ENCODE results near the gene TRIM73.
"Not testable (repeated sequence)": the region's sequence is repeated elsewhere in the genome, so short reads cannot be mapped to it uniquely, and the experiment has no call there.

The TRIM73 gene

GRCh38 chr7:75415428-75415817 lies 20.0 kb downstream of the TRIM73 start:
- DNase-seq (ENCODE audit: low read depth, low spot score) = not testable (repeated sequence)

DNA sequence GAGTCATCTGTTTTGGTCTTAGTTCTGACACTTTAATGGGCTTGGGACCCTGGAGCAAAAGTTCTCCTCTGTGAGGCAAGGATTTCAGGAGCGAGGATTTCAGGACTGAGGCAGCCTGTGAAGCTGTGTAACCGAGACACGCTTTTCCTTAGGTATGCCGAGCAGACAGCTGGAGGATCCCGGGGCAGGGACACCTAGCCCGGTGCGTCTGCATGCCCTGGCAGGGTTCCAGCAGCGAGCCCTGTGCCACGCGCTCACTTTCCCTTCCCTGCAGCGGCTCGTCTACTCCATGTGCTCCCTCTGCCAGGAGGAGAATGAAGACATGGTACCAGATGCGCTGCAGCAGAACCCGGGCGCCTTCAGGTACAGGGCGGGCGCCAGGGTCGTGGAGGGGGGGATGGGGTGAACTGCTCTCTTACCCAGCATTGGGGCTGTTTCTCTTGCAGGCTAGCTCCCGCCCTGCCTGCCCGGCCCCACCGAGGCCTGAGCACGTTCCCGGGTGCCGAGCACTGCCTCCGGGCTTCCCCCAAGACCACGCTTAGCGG lies 20.5 kb downstream of the TRIM73 start:
- not testable (repeated sequence) for DNase-seq (ENCODE audit: low read depth, low spot score)

DNA sequence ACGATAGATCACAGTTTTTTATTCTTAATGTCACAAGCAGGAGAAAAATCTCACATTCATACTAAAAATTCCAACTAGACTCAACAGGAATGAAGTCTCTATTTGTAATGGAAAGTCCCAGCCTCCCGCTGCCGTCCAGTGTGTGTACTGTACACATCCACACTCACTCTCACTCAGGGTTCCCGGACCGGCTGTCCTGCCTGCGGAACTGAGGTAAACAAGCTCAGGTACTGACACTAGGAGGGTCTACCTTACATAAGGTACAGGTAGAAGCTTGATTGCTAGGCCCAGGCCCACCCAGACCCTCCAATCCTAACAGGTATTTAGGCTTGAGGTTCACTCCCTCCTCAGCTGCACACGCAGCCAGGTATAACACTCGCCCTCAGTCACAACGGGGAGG lies 21.4 kb downstream of the TRIM73 start:
- DNase-seq (ENCODE audit: low read depth, low spot score) = not testable (repeated sequence)

GRCh38 chr7:75418292-75418858 lies 22.9 kb downstream of the TRIM73 start:
- not testable (repeated sequence) for DNase-seq (ENCODE audit: low read depth, low spot score)

- not testable (repeated sequence) for DNase-seq (ENCODE audit: low read depth, low spot score)
Observed at GRCh38 chr7:75419210-75419609, 23.8 kb downstream of the TRIM73 start.

- not testable (repeated sequence) for DNase-seq (ENCODE audit: low read depth, low spot score)
Observed at GRCh38 chr7:75419693-75420092, 24.3 kb downstream of the TRIM73 start.

DNA sequence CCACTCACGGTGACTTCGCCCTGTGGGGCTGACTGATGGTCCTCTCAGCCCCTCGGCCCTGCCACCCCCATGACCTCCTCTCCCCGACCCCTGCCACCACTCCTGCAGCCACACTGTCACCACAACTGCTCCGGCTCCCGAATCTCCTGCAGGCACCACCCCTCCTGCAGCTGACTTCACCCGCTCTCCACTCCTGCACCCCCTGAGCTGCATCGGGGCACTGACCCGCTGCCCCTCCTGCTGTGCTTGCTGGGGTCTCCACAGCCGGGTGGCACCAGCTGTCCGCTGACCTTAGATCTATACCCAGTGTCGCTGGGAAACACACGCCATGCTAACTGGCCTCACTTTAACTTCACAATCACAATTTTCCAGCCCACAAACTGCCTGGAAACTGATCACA lies 24.7 kb downstream of the TRIM73 start:
- not testable (repeated sequence) for DNase-seq (ENCODE audit: low read depth, low spot score)

DNA sequence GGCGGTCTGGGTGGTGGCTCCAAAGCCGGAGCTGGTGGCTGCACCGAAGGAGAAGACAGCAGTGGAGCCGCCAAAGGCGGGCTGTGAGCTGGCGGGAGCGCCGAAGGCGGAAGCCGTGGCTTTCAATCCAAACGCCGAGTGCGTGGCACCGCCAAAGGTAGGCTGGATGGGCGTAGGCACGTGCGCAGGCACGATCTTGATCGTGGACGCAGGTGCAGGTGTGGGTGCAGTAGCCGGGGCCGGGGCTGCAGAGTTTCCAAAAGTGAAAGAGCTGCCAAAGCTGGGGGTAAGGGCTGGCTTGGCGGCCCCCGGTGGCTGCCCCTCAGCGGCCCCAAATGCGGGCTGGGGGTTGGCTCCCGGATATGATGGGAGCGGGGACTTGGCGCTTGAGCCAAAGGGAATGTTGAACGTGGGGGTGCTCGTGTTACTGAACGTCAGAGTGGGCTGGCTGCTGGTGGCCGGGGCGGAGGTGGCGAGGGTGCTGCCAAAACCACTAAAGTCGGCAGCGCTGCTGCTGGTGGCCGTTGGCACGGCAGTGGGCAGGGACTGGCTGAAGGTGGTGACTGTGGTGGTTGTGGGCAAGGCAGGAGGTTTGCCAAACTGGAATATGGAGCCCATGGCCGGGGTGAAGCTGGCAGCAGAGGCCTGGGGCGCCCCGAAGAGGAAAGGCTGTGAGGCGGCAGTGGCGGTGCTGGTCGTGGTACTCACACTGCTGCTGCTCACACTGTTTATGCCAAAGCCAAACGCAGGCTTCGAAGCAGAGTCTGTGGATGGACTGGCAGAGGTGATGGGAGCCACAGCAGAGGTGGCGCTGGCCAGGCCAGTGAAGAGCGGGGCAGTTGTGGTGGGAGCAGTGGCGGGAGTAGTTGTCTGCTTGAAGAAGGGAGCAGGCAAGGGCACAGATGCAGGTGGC lies 26.6 kb downstream of the TRIM73 start:
- not testable (repeated sequence) for DNase-seq (ENCODE audit: low read depth, low spot score)

DNA sequence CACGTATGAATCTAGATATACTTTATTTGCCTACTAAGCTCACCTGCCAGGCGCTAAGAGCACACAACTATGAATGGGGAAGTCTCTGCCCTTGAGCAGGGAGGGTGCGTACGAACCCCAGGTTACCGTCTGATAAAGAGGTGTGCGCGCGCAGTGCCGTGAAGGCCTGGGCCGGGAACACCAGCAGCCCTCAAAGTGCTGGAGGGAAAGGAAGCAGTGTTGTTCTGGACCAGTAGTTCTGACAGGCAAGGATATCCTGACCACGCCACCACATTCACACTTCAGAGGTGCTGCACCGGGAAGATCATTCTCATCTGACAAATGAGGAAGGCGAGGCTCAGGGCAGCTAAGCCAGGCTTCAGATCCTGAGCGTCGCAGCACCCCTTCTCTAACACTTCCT lies 28.1 kb downstream of the TRIM73 start:
- not testable (repeated sequence) for DNase-seq (ENCODE audit: low read depth, low spot score)

DNA sequence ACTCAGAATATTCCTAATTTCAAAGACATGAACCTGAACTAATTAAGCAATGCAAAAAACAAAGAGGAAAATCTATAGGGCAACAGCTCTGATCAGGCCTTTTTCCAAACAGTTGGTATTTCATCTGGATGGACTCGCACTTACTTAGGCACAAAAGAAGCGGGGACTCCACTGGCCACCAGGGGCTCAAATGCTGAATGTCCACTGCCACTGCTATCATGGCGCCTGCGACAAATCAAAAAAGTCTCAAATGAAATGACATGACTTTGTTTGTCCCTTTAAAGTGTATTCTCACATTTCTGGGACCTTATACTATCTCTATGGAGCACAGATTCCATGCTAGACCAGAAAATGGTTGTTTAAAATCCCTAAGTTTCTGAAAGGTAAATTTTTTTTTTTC lies 43.6 kb downstream of the TRIM73 start:
- not testable (repeated sequence) for DNase-seq (ENCODE audit: low read depth, low spot score)

- DNase-seq (ENCODE audit: low read depth, low spot score) = not testable (repeated sequence)
Observed at GRCh38 chr7:75442101-75442464, 46.7 kb downstream of the TRIM73 start.

GRCh38 chr7:75442465-75443111 lies 47.2 kb downstream of the TRIM73 start:
- peak; percentile 2 for DNase-seq (ENCODE audit: low read depth, low spot score)

DNA sequence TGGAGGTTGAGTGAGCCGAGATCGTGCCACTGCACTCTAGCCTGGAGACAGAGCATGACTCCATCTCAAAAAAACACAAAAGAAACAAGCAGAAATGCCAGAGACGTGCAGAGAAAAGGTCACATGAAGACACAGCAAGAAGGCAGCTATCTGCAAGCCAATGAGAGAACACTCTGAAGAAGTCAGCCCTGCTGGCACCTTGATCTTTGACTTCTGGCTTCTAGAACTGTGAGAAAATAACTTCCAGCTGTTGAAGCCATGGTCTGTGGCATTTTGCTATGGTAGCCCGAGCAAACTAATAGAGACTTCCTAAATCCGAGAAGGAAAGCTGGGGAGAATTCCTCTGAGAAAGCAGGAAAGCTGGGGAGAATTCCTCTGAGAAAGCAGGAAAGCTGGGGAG lies 54.5 kb downstream of the TRIM73 start:
- not testable (repeated sequence) for DNase-seq (ENCODE audit: low read depth, low spot score)

GRCh38 chr7:75452494-75452955 lies 57.1 kb downstream of the TRIM73 start:
- DNase-seq (ENCODE audit: low read depth, low spot score) = not testable (repeated sequence)

Measured in brain pericyte (primary cell).